Measurements from ENCODE around the gene CSNK1G1.

DNA sequence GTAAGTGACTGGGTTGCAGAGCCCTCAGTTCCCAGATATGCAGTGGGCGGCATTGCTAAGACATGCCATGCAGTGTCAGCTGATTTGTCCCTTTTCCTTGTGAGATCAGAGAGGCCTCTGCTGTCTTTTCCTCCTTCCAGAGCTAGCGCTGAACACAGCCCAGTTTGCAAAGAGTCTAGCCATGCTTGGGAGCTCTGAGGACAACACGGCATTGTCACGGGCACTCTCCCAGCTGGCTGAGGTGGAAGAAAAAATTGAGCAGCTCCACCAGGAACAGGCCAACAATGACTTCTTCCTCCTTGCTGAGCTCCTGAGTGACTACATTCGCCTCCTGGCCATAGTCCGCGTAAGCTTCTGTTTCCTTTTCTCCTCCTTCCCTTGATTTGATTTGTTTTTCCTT is 224.4 kb downstream of the CSNK1G1 start:
- TF ChIP-seq IRF3 (IDR thresholded peaks at IDR 0.05; ENCODE audit: low read depth, low read length) (no peak), TCF12 (IDR thresholded peaks at IDR 0.05) (no peak), RAD21 (IDR thresholded peaks at IDR 0.05; ENCODE audit: low read length) (no peak), CTCF (IDR thresholded peaks at IDR 0.05) (no peak), YY1 (IDR thresholded peaks at IDR 0.05; ENCODE audit: low read depth) (no peak), POLR2AphosphoS5 (IDR thresholded peaks at IDR 0.05; ENCODE audit: low read depth, low read length) (no peak), EZH2phosphoT487 (IDR thresholded peaks at IDR 0.05; ENCODE audit: borderline replicate concordance, low read depth) (no peak), RFX5 (IDR thresholded peaks at IDR 0.05; ENCODE audit: low read length) (no peak), GABPA (IDR thresholded peaks at IDR 0.05; ENCODE audit: low read depth) (no peak), RCOR1 (IDR thresholded peaks at IDR 0.05; ENCODE audit: low read length) (no peak)
- TF ChIP-seq, protein P1, sequence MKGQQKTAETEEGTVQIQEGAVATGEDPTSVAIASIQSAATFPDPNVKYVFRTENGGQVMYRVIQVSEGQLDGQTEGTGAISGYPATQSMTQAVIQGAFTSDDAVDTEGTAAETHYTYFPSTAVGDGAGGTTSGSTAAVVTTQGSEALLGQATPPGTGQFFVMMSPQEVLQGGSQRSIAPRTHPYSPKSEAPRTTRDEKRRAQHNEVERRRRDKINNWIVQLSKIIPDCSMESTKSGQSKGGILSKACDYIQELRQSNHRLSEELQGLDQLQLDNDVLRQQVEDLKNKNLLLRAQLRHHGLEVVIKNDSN (IDR thresholded peaks at IDR 0.05; ENCODE audit: borderline replicate concordance, low read depth): no peak
- TF ChIP-seq, protein P2, sequence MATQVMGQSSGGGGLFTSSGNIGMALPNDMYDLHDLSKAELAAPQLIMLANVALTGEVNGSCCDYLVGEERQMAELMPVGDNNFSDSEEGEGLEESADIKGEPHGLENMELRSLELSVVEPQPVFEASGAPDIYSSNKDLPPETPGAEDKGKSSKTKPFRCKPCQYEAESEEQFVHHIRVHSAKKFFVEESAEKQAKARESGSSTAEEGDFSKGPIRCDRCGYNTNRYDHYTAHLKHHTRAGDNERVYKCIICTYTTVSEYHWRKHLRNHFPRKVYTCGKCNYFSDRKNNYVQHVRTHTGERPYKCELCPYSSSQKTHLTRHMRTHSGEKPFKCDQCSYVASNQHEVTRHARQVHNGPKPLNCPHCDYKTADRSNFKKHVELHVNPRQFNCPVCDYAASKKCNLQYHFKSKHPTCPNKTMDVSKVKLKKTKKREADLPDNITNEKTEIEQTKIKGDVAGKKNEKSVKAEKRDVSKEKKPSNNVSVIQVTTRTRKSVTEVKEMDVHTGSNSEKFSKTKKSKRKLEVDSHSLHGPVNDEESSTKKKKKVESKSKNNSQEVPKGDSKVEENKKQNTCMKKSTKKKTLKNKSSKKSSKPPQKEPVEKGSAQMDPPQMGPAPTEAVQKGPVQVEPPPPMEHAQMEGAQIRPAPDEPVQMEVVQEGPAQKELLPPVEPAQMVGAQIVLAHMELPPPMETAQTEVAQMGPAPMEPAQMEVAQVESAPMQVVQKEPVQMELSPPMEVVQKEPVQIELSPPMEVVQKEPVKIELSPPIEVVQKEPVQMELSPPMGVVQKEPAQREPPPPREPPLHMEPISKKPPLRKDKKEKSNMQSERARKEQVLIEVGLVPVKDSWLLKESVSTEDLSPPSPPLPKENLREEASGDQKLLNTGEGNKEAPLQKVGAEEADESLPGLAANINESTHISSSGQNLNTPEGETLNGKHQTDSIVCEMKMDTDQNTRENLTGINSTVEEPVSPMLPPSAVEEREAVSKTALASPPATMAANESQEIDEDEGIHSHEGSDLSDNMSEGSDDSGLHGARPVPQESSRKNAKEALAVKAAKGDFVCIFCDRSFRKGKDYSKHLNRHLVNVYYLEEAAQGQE (IDR thresholded peaks at IDR 0.05; ENCODE audit: low read depth, low read length): no peak
- TF ChIP-seq, protein P3, sequence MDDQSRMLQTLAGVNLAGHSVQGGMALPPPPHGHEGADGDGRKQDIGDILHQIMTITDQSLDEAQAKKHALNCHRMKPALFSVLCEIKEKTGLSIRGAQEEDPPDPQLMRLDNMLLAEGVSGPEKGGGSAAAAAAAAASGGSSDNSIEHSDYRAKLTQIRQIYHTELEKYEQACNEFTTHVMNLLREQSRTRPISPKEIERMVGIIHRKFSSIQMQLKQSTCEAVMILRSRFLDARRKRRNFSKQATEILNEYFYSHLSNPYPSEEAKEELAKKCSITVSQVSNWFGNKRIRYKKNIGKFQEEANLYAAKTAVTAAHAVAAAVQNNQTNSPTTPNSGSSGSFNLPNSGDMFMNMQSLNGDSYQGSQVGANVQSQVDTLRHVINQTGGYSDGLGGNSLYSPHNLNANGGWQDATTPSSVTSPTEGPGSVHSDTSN (IDR thresholded peaks at IDR 0.05): no peak

All from SK-N-SH (cell line).